Heart left ventricle (tissue), 13 donors: ENCODE measurements around the gene LAMB2.

Experiments
- CTCF ChIP-seq, 12 donors: fragments of 200-600 bp; sonication (generic) in 4 of 12; IDR thresholded peaks; one replicate each; pipeline versions ENCODE4 v1.5.0 to v1.8.0; 2018 to 2022; ENCODE audit warnings: antibody characterized with exemption in 12 of 12, mild to moderate bottlenecking in 5 of 12
- POLR2A ChIP-seq, 2 donors: fragments of 450-650 bp; IDR thresholded peaks; one replicate each; pipeline ENCODE4 v1.6.1; 2017; ENCODE audit warnings: antibody characterized with exemption in 2 of 2, mild to moderate bottlenecking in 2 of 2, moderate library complexity in 2 of 2
- donor health status: ischemic (EF 13 %, LVEDD 7.1; RV severe dilation, severe dysfunction).
- donor health status: DM: no; HTN: yes; CAD: no.
- donor health status: DM: no; HTN: no; CAD: no.
- donor health status: ischemic (EF 25% LVEDD 6.9; RV normal size, moderate dysfunction).
- donor health status: ischemic (EF 25% LVEDD 5.7; RV mildly dilated, moderate dysfunction).
- donor health status: ischemic (EF 35%, LVEDD 5.7; RV mildly dilated, moderate dysfunction).
- donor health status: nonischemic (EF 11% LVEDD 7.7; RV severe dilation, severe dysfunction).
- donor health status: DM: yes; HTN: yes; CAD: no.
- donor health status: PGD.
- donor health status: ischemic (EF 29% LVEDD 5.4; RV normal size, mild dysfunction).
- donor health status: nonischemic (EF 23%, LVEDD 6.1; RV moderate dilation, normal function).

DNA sequence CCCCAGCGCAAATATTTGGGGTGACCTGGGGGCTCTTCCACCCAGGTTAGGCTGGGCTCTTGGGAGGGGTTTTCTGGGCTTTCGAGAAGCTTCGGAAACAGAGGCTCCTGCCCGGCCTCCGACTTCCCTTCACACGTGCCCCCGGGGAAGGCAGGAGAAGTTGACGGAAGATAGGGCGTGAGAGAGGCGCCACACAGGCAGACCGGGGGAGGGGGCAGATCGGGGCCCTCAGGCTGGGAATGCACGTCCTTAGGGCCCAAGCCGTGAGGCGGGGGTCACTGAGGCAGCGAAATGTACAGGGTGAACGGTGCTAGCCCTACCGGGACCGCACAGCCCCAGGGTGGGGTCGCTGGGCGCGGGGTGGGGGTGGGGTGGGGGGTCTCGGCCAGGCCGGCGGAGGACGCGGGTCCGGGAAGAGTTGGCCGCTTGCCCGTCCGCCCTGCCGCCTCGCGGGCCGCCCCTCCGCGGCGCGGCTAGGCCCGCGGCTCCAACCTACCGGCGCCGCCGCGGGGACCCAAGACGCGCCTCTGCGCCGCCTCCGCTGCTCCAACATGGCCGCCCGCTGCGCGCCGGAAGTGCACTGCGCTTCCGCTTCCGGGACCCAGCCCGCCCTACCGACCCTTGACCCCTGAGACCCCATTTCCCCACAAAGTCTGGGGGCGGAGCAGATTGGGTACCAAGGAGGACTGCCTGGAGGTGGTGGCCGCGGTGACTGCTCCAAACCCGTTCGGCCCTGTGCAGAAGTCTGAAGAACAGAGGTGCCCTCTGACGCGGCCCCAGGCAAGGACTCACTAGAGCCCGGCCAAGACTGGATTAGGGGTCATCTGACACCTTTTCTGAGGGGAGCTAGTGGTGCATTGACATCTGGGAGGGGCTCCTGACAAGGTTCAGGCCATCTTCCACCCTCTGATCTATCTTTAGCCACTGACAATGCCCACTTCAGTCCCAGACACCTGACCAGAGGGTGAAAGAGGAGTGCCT, 33.2 kb upstream of the LAMB2 start, which contains the start of gene CCDC71:
- TF ChIP-seq CTCF (IDR thresholded peaks at IDR 0.05) (no peak), POLR2A (IDR thresholded peaks at IDR 0.05) (peak in 1 of 2 donors; percentile 57)
